ENCODE results near the gene HNRNPH2. TPM values are rescaled to one million over a fixed set of nuclear protein-coding genes. Genes with fewer than 3 reads are reported as not detected.

The HNRNPH2 gene
- total and polyA plus RNA-seq, 9 of the 15 experiments (the other 6 are each of a cell fraction or from before 2014, with no cell fraction given), result 40.0 to 130 (median 60.3) TPM

DNA sequence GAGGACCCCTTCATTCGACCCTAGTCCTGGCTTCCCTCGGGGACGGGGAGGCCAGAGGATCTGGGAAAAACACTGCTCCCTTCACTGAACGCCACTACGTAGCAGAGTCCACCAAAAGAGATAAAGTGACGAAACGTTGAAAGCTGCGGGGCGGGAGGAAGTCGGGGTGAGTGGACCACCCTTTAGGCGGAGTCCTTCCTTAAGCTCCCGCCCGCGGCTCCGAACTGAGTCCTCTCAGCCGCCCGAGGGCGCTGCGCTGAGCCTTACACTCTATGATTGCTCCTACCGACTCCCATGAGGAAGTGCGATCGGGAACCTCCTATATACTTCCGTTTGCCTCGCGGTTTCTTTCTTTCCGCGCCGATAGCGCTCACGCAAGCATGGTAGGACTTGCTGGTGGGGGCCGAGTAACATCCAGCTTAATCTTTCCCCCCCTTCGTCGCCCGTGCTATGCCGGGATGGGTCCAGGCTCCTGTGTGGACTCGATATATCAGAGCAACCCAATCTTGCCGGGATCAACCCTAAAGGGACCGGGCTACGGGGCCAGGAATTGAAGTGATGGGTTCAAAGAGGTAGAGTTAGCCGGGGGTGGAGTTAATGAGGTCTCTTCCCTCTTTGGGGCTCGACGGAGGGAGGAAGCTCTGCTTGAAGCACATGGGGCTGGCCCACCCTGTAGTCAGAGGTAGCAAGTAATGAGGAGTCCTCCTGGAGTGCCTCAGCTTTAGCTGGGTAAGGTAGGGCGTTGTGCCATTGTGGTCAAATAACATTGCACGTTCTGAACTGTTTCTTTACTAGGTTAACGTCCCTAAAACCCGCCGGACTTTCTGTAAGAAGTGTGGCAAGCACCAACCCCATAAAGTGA lies 17.1 kb upstream of the HNRNPH2 start, which contains the start of gene RPL36A (continued):
- TF ChIP-seq MCM7 (IDR thresholded peaks at IDR 0.05) (no peak), E4F1 (CRISPR knock-in tag; IDR thresholded peaks at IDR 0.05; ENCODE audit: borderline replicate concordance) (no peak), MECOM (CRISPR knock-in tag; IDR thresholded peaks at IDR 0.05) (0 out of 2 replicates have a peak, but pooled peaks have one; percentile 16), EHMT2 (IDR thresholded peaks at IDR 0.05) (no peak), FOS (IDR thresholded peaks at IDR 0.05; ENCODE audit: extremely low read depth, insufficient read length) (no peak), U2AF2 (optimal IDR thresholded peaks at IDR 0.05; ENCODE audit: low read depth, low read length) (no peak), ZNF146 (CRISPR knock-in tag; IDR thresholded peaks at IDR 0.05; ENCODE audit: unreplicated experiment) (no peak), RBM17 (IDR thresholded peaks at IDR 0.05; ENCODE audit: borderline replicate concordance, low read depth, low read length) (no peak), FOXA1 (IDR thresholded peaks at IDR 0.05; ENCODE audit: borderline replicate concordance) (no peak), DDX20 (tag; IDR thresholded peaks at IDR 0.05; ENCODE audit: low read depth) (no peak), ZNF449 (CRISPR knock-in tag; IDR thresholded peaks at IDR 0.05) (no peak), ZNF3 (CRISPR knock-in tag; IDR thresholded peaks at IDR 0.05) (no peak), ATF1 (CRISPR knock-in tag; IDR thresholded peaks at IDR 0.05) (no peak), ATF1 (tag; IDR thresholded peaks at IDR 0.05) (peak; percentile 82), NFIC (IDR thresholded peaks at IDR 0.05) (peak; percentile 40; the same call in 1 of the 2 replicates), ARID2 (IDR thresholded peaks at IDR 0.05) (no peak), POU5F1 (IDR thresholded peaks at IDR 0.05; ENCODE audit: borderline replicate concordance, low read depth, low read length, partially characterized antibody) (no peak), HNRNPLL (IDR thresholded peaks at IDR 0.05; ENCODE audit: low read depth, low read length, poor library complexity, severe bottlenecking) (peak; percentile 44), FOXP1 (CRISPR knock-in tag; IDR thresholded peaks at IDR 0.05) (no peak)
- TF ChIP-seq, protein P1, sequence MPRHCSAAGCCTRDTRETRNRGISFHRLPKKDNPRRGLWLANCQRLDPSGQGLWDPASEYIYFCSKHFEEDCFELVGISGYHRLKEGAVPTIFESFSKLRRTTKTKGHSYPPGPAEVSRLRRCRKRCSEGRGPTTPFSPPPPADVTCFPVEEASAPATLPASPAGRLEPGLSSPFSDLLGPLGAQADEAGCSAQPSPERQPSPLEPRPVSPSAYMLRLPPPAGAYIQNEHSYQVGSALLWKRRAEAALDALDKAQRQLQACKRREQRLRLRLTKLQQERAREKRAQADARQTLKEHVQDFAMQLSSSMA (CRISPR knock-in tag; IDR thresholded peaks at IDR 0.05), result no peak

Data from K562 (cell line).